SU-DHL-6 (cell line): ENCODE results near the gene ACTA1.

Experiments used
- H2AFZ ChIP-seq: fragments of 200-600 bp; sonication (generic); 2 replicates; pipeline ENCODE4 v1.6.1; 2014; ENCODE audit warnings: low read depth, mild to moderate bottlenecking, moderate library complexity, mixed read lengths, antibody characterized with exemption, low read length; ENCODE audit not compliant: severe bottlenecking
- H3F3A ChIP-seq: fragments of 200-600 bp; shearing (Covaris generic); 2 replicates; pipeline ENCODE4 v1.6.0; 2016; ENCODE audit warnings: antibody characterized with exemption, mild to moderate bottlenecking; ENCODE audit not compliant: insufficient read depth
- H3K27ac ChIP-seq: fragments of 200-600 bp; sonication (generic); 2 replicates; pipeline ENCODE4 v1.5.1; 2016; ENCODE audit warnings: low read depth, mild to moderate bottlenecking, low read length, moderate library complexity, mixed read lengths
- H3K27me3 ChIP-seq: fragments of 200-600 bp; sonication (generic), shearing (Covaris generic); 2 replicates; pipeline ENCODE4 v1.6.0; 2014; ENCODE audit warnings: mild to moderate bottlenecking, low read length
- H3K36me3 ChIP-seq: fragments of 200-600 bp; sonication (generic); 2 replicates; pipeline ENCODE4 v1.6.1; 2014; ENCODE audit warnings: mild to moderate bottlenecking, low read length, mixed read lengths
- H3K4me2 ChIP-seq: fragments of 300-600, 200-600 bp; shearing (Covaris generic), sonication (generic); 2 replicates; pipeline ENCODE4 v1.6.0; 2014; ENCODE audit warnings: low read length, low read depth, mild to moderate bottlenecking; ENCODE audit not compliant: poor library complexity, severe bottlenecking
- H3K4me3 ChIP-seq: fragments of 200-600 bp; sonication (generic); 2 replicates; pipeline ENCODE4 v1.5.1; 2014; ENCODE audit warnings: antibody characterized with exemption, low read length, mild to moderate bottlenecking, mixed read lengths; ENCODE audit not compliant: insufficient read depth, poor library complexity, severe bottlenecking
- H3K79me2 ChIP-seq: fragments of 200-600 bp; sonication (generic); 2 replicates; pipeline ENCODE4 v1.6.1; 2014; ENCODE audit warnings: mild to moderate bottlenecking, low read length, moderate library complexity; ENCODE audit not compliant: insufficient read depth
- H3K9ac ChIP-seq: fragments of 200-600 bp; sonication (generic); 2 replicates; pipeline ENCODE4 v1.7.0; 2014; ENCODE audit warnings: mild to moderate bottlenecking, low read length
- H3K9me2 ChIP-seq: fragments of 200-600 bp; sonication (generic); replicated peaks from 2 replicates; pipeline ENCODE4 v1.6.1; 2014; ENCODE audit warnings: low read length; ENCODE audit not compliant: insufficient read depth
- H3K9me3 ChIP-seq: fragments of 200-600 bp; sonication (generic); 2 replicates; pipeline ENCODE4 v1.6.1; 2014; ENCODE audit warnings: low read length, mixed read lengths; ENCODE audit not compliant: insufficient read depth
- H4K20me1 ChIP-seq: fragments of 200-600 bp; sonication (generic); 2 replicates; pipeline ENCODE4 v1.6.1; 2014; ENCODE audit warnings: low read depth, mild to moderate bottlenecking, antibody characterized with exemption, low read length, moderate library complexity, mixed read lengths
- CTCF ChIP-seq: fragments of 200-600 bp; sonication (generic); IDR thresholded peaks from one replicate; pipeline ENCODE4 v1.5.1; 2017; ENCODE audit warnings: antibody characterized with exemption, mild to moderate bottlenecking, low read length, moderate library complexity; ENCODE audit not compliant: insufficient read depth, poor library complexity, severe bottlenecking
- EZH2phosphoT487 ChIP-seq: fragments of 200-600 bp; sonication (generic), shearing (Covaris generic); conservative IDR thresholded peaks from 2 replicates; pipeline ENCODE4 v1.6.1; 2018; ENCODE audit warnings: mild to moderate bottlenecking, antibody characterized with exemption, low read length, moderate library complexity, mixed read lengths

The ACTA1 gene

DNA sequence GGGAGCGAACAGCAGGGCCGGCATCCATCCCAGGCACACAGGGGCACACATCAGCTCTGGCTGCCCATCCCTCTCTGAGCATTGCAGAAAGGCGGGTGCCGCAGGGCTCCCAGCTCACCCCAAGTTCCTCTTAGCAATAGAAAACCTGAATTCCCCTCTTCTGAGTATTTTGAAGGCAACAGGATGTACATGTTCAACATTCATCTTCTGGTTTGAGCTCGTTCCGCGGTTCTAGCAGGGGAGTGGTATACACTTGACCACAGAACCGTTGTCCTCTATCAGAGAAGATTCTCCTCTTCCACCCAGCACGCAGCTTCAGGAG, 23.6 kb downstream of the ACTA1 start:
- Histone ChIP-seq H3K27me3 (no peaks in the 10 kb centered on the region), H3K9ac (no peak overlapping the region)

GRCh38 chr1:229409616-229410369, 24.1 kb downstream of the ACTA1 start:
- Histone ChIP-seq H3K9ac (no peak overlapping the region), H3K36me3 (no peaks in the 10 kb centered on the region), H3F3A (no peaks in the 10 kb centered on the region), H3K9me2 (no peaks in the 10 kb centered on the region), H3K27me3 (no peaks in the 10 kb centered on the region), H2AFZ (no peak overlapping the region), H3K9me3 (no peaks in the 10 kb centered on the region), H3K79me2 (no peaks in the 10 kb centered on the region), H4K20me1 (no peaks in the 10 kb centered on the region), H3K27ac (no peak overlapping the region), H3K4me3 (no peak overlapping the region), H3K4me2 (no peak overlapping the region)
- TF ChIP-seq EZH2phosphoT487: no peak
- TF ChIP-seq CTCF: no peak

More for the DNA sequence above, 23.6 kb downstream of the ACTA1 start:
- H3K27ac ChIP-seq: no peak overlapping the region
- H3K4me2 ChIP-seq: no peak overlapping the region
- H3K9me2 ChIP-seq: no peaks in the 10 kb centered on the region
- no peaks in the 10 kb centered on the region for H3F3A ChIP-seq
- no peaks in the 10 kb centered on the region for H3K79me2 ChIP-seq
- no peaks in the 10 kb centered on the region for H4K20me1 ChIP-seq
- no peak overlapping the region for H2AFZ ChIP-seq
- TF ChIP-seq EZH2phosphoT487 (no peak), CTCF (no peak)
- no peak overlapping the region for H3K4me3 ChIP-seq
- no peaks in the 10 kb centered on the region for H3K36me3 ChIP-seq
- H3K9me3 ChIP-seq: no peaks in the 10 kb centered on the region

- Histone ChIP-seq H3K79me2 (no peaks in the 10 kb centered on the region), H3K4me3 (no peak overlapping the region), H3K4me2 (no peak overlapping the region), H3K9me2 (no peaks in the 10 kb centered on the region), H3K9ac (no peak overlapping the region), H3K9me3 (no peaks in the 10 kb centered on the region), H4K20me1 (no peaks in the 10 kb centered on the region), H3F3A (no peaks in the 10 kb centered on the region), H3K27ac (no peak overlapping the region), H2AFZ (no peak overlapping the region), H3K27me3 (no peaks in the 10 kb centered on the region), H3K36me3 (no peaks in the 10 kb centered on the region)
- TF ChIP-seq CTCF (no peak), EZH2phosphoT487 (no peak)
These were observed 25.3 kb downstream of the ACTA1 start for GRCh38 chr1:229408458-229409037.
